GM19397 (cell line): ENCODE results near the gene CTNNA2.
"Not testable (repeated sequence)": the region's sequence is repeated elsewhere in the genome, so short reads cannot be mapped to it uniquely, and the experiment has no call there.

ENCODE experiments used
- ATAC-seq: cut with Tn5 transposase; IDR thresholded peaks from one replicate; pipeline ENCODE4 v1.9.1; 2021; ENCODE audit warnings: mild to moderate bottlenecking, moderate library complexity; ENCODE audit not compliant: unreplicated experiment

The CTNNA2 gene

DNA sequence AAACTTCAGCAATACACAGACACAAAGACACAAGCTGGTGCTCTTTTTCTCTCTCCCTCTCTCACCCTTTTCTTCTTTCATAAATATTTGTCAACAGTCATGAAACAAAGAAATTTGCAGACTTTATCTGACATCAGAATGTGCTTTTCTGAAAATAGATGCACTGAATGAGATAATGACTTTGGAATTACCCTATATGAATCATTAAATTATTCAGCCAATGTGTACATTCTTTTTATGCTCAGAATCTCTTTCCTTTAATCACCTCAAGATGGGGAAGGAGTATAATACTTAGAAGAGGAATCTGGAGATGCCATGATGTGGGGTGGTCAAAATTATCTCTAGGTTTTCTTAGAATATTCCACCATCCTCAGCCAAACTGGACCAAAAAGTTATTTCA is 501.8 kb downstream of the CTNNA2 start:
- ATAC-seq: no peak

DNA sequence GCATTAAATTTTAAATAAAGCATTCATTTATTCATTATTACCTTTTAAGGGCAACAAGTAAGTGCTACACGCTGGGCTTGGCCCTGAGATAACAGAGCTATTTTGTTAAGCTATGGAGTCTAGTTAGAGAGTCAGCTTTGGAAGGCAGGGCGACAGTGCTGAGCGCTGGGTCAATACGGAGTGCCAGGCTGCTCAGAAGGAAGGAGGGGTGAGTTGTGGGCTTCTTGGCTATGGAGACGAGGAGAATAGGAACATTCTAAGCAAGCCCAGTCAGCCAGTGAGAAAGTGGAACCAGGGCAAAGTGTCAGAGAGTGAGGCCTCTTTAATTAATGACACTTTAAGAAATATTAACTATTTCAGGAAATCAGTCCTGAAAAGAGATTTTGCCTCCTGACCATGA is 503.3 kb downstream of the CTNNA2 start:
- ATAC-seq: no peak

DNA sequence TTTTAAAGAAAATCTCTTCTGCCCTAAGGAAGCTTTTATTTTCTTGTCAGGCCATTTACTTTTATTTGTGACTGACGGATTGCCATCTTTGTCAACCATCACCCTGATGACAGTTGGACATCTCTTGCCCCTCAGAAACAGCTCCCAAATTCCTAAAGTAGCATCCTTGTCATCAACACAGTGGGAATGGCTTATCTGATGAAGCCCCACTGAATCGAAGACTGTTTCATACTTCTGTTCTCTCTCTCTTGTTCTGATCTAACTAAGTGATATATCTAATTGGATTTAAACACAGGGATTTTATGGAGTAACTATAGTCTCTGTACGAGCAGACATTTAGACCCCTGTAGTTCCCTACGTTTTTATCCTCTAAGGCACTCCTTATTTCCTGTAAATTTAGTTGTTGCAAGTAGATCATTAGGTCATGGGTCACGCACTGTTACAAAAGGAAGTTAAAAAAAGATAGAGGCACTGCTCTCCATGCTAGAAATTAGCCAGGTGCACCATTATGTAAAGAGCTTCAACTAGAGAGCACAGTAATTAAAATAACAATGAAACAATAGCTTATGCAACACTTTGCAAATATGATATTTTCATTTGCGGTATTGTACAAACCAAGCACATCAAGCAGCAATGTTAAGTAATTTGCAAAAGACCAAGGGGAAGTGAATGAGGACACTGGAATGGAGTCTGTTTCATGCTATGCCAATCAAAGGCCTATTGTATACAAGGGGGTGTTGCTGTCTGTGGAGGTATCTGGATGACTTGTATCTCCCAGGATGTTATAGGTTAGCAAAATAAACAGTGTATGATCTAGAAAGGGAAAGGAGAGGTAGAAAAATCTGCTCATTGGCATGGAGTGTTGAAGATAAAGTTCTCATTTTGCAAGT is 507.0 kb downstream of the CTNNA2 start:
- no peak for ATAC-seq

DNA sequence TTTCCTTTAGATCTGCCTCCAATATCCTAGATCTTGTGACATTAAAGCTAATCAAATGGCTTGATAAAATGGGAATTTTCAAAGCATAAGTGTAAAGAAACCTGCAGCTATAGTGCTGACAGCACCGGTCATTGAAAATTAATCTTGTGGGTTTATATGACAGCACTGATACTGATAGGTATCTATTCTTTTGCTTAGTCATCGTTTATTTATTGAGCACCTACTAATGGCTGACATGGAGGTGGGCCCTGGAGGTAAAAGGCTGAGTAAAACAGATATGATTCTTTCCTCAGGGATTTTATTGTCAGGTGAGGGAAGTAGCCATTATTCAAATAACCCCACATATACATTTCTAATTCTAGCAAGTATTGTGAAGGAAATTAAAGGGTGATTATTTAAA is 509.2 kb downstream of the CTNNA2 start:
- ATAC-seq: no peak

DNA sequence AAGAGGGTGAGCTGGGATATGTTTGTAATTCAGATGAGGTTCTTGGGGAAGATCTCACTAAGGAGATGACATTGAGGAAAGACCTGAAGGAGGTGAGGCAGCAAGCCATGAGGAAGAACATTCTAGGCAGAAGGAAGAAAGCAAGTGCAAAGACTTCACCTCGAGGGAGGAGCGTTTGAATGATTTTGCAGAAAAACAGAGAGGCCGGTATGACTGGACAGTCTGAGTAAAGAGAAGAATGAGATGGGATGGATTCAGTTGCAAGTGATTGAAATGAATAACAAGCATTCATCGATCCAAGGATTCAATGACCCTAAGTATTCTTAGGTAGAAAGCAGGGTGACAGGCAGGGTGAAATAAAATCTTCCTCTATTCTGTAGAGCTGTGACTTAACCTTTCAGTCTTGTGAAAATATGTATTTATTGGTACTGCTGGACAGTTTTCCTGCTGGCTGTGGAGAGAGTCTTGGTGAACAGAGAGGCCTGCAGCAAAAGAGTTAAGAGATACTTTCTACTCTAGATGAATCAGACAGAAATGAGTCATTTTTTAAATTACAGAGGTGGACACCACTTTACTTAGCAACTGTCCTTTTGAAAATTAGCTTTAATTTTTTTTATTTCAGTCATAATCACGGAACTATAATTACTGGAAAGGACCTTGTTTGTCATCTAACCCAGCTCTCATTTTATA is 513.3 kb downstream of the CTNNA2 start:
- no peak for ATAC-seq

DNA sequence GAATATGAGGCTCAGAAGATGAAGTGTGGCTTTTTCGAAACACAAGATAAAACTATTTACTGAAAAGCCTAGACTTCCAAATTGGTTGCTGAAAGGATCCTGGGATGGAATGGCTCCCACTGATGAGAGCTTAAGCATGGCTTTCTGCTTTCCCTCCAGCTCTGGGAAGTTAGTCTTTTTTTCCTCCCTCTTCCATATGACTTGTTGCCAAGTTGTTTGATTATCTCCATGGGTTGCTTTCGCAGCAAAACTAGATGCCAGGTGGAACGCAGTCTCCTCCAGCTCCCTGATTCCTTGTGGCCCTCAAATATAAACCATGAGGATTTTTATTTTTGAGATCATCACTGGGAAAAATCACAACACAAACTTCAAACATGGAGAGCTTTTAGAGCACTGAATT is 515.2 kb downstream of the CTNNA2 start:
- ATAC-seq: no peak

DNA sequence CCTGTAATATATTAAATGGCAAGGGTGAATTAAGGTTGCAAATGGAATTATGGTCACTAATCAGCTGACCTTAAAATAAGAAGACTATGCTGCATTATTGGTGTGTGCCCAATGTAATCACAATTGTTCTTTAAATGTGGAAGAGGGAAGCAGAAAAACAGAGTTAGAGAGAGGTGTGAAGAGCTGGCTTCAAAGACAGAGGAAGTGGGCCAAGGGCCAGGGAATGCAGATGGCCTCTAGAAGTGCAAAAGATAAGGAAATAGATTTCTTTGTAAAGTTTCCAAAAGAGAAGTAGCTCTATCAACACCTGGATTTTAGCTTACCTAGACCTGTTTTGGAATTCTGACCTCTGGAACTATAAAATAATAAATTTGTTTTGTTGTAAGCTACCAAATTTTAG is 515.7 kb downstream of the CTNNA2 start:
- ATAC-seq: no peak

DNA sequence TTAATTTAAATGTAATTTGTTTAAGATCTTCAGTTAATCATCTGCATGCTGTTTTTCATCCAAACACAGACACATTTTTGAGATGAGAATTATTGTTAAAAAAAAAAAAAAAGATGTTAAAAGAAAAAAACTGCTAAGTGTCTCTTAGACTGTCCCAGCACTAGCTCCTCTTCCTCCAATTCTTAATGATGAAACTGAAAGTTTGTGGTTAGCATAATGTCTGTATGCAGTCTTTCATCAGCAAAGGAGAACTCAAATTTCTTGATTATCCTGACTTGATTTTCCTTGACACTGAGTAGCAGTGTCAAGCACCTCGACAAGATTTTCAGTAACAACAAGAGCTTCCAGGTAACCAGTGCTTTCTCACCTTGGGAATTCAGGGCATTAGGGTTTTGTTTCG is 517.3 kb downstream of the CTNNA2 start:
- no peak for ATAC-seq

DNA sequence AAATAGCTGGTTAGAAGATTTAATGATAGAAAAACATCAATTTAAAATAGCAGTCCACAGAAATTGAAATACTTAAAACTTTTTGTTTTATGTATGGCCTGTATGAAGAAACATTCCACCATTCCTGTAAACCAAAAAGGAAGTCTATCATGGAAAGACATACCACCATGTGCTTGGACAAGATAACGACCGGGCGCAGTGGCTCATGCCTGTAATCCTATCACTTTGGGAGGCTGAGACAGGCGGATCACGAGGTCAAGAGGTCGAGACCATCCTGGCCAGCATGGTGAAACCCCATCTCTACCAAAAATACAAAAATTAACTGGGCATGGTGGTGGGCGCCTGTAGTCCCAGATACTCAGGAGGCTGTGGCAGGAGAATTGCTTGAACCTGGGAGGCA is 519.8 kb downstream of the CTNNA2 start:
- ATAC-seq: not testable (repeated sequence)

DNA sequence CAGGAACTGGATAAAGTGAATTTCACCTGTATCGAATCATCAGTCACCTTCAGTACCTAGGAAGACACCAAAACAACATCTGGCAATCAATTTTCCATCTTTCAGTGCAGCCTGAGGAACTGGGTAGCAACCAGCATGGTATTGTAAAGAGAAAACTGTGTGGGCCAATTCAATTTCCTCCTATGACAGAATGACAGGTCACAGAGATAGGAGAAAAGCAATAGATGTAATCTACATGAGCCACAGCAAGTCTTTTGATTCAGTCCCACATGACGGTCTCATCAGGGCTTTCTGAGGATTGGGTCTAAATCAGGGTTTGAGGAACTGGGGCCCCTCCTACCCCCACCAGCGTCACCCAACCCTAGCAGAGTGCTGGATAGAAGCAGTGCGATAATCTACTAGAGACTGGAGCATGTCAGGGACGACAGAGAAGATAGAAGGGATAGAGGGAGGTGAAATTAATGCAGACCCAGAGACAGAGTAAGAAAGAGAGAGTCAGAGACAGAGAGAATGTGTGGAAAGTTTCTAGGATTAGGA is 523.0 kb downstream of the CTNNA2 start:
- ATAC-seq: no peak

DNA sequence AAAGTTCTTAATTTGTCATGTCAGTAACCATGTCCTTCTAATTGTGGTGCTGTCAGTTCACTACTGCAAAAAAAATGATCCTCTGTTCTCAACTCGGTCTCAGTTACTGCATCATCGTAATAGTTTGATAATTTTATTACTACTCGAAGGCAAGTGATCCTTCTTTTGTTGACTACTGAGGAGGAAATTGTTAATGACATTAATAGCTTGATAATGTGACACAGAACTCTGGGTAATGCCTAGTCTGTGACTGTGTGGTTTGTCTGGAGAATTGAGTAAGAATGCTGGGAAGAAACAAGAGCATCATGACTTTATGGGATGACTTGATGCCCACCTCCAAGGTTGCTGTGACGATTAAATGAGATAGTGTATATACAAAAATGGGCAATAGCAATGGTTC is 524.5 kb downstream of the CTNNA2 start:
- ATAC-seq: no peak

DNA sequence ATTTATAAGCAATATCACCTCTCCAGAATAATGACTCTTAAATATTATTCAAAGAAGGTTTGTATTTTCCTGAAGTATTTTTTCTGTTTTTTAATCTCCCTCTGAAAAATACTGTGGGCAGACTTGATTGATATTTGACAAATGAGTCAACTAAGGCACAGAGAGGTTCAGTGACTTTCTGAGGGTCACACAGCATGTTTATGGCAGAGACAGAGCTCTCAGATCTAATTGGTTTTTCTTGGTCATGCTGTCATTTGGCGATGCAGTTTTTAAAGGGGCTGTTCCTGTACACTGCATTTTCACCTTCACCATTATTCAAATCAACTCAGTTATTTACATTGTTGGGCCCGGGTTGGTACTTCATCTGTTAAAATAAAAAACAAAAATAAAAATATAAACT is 527.4 kb downstream of the CTNNA2 start:
- no peak for ATAC-seq

DNA sequence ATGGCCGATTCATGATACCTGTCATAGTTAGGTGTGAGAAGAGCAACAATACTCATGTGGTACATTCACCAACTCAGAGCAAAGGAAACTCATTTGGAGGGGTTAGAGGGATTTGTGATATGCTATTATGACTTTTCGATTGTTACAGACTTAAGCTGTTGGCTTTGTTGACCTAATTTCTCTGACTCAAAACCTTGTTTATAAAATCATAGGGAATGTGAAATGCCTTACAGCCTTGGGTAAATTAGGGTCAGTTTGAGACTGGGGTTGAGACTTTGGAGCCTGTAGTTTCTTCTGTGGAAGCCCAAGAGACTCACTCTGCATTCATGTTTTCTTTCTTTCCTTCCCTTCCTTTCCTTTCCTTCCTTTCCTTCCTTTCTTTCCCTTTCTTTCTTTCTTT is 529.8 kb downstream of the CTNNA2 start:
- no peak for ATAC-seq

DNA sequence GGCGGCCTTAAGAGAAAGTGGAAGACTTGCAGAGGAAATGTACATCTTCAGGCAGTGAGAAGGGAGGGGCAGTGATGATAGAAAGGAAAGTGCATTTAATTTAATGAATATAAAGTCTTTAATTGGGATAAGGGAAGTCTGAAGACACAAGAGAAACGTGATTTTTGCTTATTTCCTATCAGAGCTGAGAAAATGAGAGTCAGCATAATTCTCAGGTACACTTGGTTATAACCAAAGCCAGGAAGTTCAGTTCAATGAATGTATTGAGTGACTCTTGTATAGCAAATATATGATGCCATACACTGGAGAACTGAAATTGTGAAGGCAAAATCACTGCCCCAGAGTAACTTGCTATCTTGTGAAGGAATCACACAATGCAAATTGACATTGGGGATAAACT is 535.4 kb downstream of the CTNNA2 start:
- no peak for ATAC-seq

DNA sequence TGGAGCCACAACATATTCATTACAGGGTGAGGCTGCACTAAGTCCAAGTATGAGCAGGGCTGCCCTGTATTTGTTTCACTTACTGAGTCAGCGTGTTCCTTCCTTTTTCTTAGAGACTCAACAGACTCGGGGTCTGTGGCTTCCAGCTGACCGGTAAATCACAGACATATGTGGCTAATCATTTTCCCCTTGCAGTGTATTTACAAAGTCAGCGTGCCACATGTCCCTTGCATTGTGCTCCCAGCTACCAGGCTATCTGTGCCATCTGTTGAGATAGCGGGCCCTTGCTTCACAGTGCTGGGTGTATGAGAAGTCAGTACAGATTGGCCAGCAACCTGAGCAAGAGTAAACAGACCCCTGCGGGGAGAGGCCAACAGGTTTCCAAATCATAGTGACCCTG is 537.4 kb downstream of the CTNNA2 start:
- ATAC-seq: no peak

DNA sequence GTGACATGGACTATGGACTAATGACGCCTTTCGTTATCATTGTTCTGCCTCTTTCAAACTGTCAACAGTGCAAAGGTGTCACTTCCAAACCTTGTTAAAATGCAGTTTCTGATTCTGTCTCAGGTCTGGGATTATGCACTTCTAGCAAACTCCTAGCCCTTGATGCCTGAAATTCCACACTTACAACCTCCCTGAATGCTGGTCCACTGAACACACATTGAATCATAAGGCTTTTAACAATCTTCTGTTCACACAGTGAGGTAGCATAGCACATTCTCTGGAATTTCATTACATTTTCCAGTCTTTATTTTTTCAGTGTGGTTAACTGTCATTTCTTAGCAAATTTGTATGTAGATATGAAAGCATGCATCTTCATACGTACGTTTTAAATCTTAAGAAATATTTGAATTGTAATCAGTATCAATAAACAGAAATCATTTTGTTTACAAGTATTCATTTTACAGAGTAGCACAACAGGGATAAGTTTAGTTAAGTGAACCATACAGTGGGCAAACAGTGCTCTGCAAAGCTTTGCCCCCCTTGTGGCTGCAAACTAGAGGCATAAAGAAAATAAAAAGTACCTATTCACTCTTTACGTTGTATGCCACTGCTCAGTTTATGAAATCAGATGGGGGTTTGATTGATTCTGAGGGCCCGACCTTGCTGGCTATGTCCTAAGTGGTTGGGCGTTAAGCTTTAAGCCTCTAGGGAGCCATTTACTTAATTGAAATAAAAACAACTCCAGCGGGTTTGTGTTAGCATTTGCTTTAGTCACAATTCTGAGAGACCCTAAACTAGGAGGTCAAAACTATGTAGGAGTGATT is 540.9 kb downstream of the CTNNA2 start:
- ATAC-seq: no peak

DNA sequence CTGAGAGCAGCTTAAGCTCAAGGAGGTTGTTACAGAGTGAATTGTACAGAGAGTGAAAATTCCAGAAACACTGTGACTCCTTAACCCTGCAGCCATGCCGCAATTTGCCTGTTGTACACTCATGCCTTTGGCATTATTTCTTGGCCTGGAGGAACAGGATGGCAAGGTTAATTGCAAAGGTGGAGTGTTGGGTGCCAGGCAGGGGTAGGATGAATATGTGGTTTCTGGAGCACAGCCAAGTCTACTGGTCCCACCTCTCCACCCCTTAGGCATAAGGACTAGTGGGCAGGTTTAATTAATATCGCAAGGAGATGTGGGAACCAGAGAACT is 541.5 kb downstream of the CTNNA2 start:
- no peak for ATAC-seq

DNA sequence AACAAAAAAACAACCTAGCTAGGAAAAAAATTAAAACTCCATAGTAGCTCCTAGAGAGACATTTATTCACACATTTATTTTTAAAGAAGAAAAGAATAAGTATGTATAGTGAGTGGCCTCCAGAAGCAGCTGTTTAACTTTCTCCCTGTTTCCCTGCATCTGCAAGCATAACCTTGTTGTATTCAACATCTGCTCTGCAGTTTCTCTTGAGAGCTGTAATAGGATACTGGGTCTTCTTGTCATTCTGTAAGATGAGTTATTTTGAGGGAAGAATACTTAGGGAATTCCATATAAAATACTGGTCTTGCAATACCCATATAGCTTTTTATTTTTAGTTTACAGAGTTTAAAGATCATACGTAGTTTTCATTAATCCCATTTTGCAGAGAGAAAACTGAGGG is 545.1 kb downstream of the CTNNA2 start:
- ATAC-seq: no peak

DNA sequence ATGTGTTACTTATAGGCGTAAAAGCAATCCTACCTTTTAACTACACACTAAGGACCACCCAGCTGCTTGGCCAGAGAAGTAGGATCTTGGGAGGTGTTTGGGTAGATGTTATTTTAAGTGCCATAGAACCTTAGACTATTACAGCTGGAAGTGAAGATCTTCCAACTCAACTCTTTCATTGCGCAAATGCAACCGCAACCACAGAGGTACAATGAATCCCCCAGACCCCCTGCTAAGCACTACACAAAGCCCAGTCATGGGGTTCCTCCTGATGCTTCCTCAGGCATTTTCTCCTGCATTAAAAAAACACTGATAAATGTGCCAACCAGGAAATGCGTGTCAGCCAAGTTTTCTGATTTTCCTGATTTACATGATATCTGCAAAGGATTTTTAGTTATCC is 545.7 kb downstream of the CTNNA2 start:
- no peak for ATAC-seq

DNA sequence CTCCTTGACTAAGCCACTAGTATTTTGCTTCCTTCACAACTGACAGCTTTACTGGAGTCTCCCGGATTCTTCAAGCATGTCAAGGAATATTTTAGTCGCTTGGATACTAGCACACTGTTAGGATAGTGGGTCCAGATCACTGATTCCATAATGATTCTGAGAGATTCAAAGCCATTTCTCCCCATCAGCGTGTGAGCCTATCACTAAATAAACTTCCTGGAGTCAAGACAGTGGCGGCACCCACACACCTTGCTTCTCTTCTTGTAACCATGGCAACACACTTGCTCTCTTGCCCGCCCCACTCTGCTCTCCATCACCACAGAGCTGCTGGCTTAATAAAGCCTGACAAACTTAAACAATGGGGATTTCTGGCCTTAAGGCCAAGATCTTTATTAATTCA is 546.6 kb downstream of the CTNNA2 start:
- ATAC-seq: no peak

DNA sequence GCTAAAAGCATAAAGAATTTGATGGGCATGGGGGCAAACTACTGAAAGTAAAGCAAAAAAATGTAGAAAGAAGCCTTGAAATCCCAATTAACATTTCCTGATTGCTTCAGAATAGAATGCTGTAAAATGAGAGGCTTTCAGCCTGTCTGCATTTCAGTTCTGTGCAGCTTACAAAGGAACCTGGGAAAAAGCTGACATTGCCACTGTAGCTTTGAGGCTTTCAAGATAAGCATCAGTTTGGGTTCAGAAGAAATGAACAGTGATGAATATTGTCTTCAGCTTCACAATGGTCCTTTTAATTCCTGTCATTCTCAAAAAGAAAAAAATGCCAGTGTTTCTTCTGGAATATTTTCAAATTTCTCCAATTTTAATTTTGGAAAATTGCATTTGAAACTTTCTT is 549.0 kb downstream of the CTNNA2 start:
- no peak for ATAC-seq

DNA sequence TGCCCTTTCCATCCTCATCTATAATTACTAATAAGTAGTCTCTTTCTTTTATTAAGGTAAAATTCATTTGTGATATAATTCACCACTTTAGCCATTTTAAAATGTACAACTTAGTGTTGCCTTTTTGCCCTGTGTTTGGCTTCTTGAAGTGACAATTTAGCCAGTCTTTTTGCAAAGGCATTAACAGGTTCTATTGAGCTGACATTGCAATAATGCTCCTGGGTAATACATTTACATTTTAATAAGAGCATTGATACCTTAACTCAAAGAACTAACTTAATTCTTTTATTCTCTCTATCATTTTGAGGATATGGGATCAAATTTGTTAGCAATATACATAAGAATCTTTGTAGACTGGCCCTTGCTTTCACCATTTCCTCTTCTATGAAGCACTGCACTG is 549.4 kb downstream of the CTNNA2 start:
- no peak for ATAC-seq
